ENCODE results near the gene TNNI3K.

Gene TNNI3K

DNA sequence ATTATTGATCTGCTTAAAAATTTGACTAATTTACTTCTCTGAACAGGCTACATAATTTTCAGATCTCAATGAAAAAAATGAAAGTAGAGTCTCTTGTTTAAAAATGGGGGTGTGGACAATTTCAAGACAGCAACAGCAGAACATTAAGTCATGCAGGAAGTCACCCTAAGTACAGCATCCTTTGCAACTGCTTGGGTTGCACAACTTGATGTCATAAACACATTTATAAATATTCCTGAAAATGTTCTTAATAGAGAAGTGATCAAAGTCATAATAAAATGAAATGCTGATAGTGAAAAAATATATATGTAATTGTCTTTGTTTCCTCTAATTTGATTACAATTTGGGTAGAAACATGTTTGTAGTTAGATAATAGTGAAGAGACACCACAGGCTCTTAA is 79.3 kb downstream of the TNNI3K start:
- DNase-seq (ENCODE audit: low read depth, low spot score) = no peak

DNA sequence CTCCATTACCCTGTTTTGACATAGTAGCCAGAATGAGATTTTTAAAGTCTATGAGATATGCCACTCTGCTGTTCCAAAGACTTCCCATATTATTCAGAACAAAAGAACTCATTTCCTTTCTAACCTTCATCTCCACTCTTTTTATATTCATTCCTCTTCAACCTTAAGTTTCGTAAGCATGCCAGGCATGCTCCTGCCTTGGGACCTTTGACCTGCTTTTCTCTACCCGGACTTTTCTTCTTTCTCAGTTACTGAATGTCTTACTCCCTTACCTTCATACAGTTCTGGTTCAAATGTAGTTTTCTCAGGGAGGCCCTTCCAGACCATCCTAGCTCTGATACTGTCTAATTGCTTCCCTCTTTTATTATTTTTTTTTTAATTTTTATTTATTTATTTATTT is 81.1 kb downstream of the TNNI3K start:
- DNase-seq (ENCODE audit: low read depth, low spot score) = no peak

DNA sequence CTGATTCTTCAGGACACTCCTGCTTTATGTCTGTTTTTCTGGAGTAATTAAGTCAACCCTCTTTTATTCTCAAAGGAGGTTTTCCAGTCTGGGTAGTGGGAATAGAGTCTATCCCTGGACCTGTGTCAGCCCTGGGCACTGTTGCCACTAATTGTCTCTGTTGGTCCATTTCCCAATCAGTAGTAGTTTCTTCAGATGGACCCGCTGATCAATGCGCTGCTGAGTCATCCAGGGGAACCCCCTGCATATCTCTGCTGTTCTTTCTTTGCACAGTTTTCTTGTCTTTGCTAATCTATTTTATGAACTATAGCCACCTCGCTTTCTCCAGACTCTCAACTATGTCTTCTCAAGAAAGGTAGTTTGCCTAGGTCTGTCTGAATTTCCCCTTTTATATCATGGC is 82.5 kb downstream of the TNNI3K start:
- DNase-seq (ENCODE audit: low read depth, low spot score) = no peak

DNA sequence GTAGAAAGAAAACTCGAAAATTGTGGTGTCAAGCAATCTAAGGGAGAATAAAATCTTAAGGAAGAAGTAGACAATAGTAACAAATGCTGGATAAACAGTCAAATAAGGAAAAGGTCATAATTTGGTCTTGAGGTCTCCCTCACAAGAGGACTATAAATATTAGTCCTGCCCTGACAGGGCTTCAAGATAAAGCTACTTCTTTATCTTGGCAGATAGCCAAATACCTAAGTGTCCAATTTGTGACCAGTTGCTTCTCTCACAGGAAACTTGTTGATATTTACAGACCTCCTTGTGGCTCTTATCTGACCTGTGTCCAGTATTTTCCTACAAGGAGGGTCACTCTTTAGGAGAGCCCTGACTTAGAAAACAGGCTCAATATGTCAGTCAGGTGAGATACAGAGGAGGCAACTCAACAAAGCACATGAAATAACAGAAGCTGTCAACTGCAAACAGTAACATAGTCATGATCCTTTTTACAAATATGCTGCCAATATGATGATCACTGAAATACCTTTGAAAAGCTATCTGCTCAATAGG is 88.8 kb downstream of the TNNI3K start:
- no peak for DNase-seq (ENCODE audit: low read depth, low spot score)

DNA sequence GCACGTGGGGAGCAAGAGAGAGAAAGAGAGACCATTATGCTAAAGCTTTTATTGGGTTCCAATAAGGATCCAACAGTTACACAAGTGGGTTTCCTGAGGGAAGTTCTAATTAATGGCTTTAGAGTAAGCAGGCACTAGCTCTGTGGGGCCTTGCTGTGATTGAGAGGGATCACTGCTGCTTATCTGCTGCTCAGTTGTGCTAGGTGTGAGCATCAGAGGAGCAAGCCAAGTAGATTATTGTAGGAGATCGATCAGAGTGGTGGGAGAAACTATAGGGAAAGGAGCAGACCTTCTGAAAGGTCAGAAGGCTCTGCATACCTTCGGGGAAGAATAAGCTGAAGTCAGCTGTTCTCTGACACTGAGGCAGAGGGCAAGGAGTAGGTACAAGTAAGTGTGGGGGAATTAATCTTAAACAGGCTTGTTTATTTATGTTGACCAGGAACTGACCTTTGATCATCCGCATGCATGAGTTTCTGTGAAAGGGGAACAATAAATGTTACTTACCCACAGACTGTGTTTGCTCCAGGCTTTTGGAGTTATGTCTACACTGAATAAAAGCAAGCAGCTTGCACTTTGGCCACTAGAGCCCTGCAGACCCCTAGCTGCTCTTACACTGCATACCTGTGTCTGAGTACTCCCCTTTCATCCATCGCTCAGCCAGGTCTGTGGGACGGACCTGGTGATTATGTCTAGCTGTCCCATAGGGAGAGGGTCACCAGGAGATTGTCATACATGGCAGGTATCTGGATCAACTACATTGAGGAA is 89.7 kb downstream of the TNNI3K start:
- DNase-seq (ENCODE audit: low read depth, low spot score) = no peak

DNA sequence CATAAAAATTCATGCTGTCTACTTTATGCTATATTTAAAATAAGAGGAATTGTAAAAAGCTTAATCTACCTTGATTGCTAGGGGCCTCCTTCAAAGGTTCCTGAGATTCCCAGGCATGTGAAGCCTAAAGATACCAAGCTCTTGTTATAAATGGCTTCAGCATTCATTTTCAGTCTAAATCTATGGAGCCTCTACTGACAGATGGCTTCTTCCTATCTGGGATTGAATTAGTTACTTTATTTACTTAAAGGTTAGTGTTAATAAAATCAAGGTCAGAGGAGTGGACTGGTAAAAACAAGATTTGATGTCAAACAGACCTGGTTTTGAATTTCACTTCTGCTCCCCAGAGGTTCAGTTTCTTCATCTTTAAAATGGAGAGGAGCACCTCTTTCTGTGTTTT is 93.7 kb downstream of the TNNI3K start:
- no peak for DNase-seq (ENCODE audit: low read depth, low spot score)

DNA sequence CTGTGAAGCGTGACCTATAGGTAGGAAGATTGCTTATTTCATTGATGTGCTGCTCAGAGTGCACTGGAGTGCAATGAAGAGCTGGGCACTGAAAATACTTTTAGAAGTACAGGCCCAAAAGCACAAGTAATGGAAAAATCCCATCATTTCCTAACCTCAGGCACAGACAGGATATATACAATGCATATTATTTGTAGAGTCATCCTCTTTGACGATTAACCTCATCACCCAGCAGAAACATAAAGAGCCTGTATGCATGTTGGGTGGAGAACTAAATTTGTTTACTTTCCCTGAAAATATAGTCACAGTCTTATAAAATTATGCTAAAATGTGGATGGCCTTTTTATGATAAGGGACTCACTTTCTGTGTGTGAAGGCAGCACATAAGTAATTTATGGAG is 98.1 kb downstream of the TNNI3K start:
- DNase-seq (ENCODE audit: low read depth, low spot score) = no peak

DNA sequence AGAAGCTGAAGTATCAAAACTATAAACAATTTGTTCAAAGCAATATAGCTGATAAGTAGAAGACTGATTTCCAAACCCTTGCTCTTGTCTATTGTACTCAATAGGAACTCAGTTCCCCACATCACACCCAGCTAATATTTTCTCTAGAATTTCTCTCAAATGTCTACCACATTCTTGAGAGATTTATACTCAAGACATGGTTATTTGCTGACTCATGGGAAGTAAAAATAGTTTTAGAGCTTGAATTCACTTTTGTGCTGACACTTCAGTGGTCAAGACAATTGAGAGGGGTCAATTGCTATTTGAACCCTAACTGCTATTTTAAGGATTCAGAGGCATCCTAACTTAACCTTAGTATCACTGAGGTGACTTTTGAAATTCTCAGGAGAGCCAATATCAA is 99.0 kb downstream of the TNNI3K start:
- DNase-seq (ENCODE audit: low read depth, low spot score) = no peak

DNA sequence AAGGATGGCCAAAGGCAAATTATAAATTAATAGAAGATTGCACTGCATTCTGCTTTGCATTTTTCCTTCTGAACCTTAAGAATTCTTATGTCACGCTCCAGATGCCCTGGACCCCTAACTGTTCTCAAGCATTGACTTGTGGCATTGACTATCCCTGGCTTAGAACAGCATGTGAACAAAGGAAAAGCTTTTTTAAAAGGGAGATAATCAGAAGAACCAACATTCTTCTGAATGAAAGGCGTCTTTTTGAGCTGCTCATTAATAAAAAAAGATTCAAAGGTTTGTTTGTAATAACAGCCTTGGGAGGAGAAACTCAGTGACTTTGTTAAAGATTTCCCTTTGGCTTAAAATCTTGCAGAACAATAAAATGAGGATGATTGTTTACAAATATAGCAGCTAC is 105.5 kb downstream of the TNNI3K start:
- no peak for DNase-seq (ENCODE audit: low read depth, low spot score)

DNA sequence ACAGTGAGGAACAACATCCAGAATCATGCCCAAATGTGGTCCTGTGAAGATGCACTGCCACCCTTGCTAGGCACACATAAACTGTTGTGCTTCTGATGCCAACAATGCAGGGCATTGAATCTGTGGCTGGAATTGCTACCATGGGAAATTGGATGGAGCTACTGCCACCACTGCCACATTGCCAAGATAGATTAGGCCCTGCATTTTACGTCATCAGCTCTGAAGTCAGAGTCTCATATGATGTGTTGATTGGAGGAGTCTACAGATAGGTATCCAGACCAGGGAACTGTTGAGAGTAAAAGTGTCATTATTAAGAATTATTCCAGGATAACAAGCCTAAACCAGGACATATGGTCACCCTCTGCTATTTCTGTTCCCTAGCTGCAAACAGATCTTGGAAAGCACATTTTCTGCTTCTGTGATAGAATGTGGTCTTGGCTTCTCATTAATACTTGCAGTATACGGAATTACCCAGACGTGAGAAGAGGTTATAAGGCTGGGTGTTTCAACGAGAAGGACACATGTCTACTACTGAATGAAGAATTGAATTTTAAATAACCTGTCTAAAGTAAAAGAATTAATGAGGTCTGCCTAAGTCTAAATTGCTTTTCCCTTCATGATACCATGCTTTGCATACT is 106.6 kb downstream of the TNNI3K start:
- no peak for DNase-seq (ENCODE audit: low read depth, low spot score)

DNA sequence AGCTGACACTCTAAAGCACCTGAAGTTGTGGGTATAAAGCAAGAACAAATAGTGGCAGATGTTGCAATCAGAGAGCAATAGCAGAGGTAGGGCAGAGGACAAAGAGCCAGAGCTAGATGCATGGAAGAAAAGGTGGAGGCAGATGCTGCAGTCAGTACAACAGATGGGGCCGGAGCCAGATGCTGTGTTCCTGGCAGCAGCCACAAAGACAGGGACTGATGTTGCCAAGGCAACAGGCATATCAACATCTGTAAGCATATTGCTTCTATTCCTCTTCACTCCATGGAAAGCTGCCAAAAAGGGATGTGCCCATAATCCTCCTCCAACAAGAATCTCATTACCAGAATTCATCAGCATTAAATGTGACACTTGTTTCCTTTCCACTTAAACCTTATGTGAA is 108.0 kb downstream of the TNNI3K start:
- DNase-seq (ENCODE audit: low read depth, low spot score) = no peak

DNA sequence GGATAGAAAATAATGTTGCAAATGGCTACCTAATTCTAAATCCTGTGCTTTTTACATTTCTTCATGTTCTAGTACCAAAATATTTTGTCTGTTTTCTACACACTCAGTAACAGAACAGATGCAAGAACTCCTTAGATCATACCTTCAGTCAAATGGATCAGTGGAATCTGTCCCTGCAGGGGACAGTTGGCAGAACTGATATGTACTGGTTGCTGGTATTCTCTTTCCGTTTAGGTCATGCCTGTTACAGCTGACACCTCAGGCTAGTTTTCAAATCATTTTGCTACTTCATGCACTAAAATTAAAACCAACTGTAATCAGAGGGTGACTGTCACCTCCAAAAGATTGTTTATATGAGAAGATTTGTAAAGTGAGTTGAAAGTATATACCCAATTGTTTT is 109.2 kb downstream of the TNNI3K start:
- DNase-seq (ENCODE audit: low read depth, low spot score) = no peak

DNA sequence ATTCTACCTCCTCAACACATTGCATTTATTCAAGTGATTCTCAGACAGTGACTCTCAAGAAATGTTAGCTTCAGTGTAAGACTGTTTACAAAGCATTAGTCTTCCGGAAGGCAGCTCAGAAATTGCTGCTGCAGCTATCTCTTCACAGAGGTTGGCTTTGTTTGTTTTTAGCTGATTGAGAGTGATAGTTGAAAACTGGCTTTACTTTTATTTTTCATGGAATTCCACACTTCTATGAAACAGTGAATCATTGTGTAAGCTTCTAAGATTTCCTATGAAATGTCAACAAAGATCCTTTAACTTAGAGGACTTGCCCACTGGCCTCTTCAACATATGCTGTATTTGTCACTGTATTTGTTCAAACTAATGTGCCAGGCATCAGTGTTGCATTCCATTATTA is 121.3 kb downstream of the TNNI3K start:
- DNase-seq (ENCODE audit: low read depth, low spot score) = peak; percentile 21

DNA sequence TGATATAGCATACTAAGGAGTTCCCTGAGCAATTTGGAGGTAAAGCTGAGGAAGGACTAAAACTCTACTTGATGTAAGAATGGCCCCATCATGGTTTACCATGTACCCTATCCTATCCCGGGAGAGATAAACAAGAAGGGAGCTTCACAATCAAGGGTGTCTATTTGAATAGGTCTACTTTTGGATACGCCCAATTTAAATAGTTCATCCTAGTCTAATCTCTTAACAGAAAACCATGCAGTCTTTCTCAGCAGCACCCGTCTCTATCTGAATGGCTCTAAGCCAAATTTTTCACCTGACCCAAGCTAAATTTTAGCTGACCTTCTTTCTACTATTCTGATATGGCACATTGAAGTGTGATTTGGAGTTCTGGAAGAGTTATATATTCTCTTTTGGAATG is 122.0 kb downstream of the TNNI3K start:
- DNase-seq (ENCODE audit: low read depth, low spot score) = no peak

DNA sequence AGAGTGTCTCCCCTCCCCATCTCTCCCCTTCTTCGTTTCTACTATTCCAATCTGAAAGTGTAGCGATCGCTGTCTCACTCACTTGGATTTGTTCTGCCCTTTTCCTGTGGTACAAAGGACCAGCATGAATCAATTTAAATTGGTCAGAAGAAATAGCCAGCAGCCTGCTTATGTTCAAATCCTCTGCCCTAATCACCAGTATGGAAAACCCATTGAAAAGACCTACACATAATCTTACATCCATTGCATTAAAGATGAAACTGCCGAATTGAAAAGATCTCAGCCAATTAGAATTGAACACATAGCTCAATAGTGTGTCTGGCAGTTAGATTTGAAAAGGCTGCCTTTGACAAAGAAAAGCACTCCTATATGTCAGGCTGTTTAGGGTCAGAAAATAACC is 122.6 kb downstream of the TNNI3K start:
- DNase-seq (ENCODE audit: low read depth, low spot score) = no peak

DNA sequence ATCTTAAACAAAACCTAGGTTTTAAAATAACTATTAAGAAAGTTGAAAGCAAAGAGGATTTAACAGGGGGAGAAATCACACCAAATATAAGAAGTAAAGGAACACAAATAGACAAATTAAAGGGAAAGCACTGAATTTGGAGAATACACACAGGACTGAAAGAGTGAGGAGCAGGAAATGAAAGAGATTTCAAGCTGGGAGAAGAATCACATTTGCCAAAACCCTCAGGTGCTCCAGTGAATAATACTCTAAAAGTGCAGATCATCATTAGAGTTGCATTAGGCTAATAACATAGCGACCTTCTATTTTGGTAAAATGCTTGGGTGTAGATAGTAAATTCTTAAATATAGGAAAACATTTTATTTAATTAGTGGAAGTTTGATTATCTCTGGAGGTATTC is 127.5 kb downstream of the TNNI3K start:
- DNase-seq (ENCODE audit: low read depth, low spot score) = no peak

DNA sequence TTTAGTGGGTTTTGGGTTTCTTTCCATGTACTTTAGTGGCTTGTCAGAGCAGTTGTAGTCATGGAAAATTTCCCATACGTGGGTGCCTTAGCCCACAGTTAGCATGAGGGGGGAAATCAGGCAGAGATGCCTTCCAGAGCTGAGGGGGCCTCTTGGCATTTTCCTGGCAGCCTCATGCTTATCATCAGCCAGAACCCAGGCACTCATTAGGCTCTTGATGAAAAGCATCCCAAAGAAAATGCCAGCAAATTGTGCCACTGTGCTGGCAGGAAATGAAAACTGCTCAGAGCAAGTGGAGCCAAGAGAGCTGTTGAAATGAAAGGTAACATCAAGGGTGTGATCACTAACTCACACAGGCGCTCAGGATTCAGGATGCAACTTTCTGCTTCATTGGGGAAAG is 128.0 kb downstream of the TNNI3K start:
- DNase-seq (ENCODE audit: low read depth, low spot score) = no peak

DNA sequence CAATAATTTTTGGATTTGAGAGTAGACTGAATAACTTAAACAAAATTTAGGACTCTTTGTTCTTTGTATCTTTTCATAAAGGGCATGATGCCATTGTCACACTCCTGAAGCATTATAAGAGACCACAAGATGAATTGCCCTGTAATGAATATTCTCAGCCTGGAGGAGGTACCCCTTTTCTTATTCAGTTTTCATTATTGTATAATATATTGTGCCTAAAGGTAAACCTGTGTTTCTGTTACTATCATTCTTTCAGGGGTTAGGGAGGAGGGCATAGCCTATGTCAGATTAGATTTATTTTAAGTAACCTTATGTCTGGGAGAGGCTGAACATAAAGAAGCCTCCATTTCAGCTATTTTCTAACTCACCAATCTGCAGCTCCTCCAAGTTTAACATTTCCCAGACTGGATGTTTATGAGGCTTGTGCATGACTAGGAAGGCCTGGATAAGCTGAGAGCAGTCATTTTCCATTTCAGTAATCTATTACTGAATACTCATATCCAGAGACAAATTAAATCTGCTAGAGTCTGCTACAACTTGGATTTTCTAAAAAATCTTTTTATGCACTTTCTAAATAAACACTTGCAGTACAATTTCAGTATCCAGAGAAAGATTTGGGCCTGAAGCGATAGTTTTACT is 132.1 kb downstream of the TNNI3K start:
- no peak for DNase-seq (ENCODE audit: low read depth, low spot score)

DNA sequence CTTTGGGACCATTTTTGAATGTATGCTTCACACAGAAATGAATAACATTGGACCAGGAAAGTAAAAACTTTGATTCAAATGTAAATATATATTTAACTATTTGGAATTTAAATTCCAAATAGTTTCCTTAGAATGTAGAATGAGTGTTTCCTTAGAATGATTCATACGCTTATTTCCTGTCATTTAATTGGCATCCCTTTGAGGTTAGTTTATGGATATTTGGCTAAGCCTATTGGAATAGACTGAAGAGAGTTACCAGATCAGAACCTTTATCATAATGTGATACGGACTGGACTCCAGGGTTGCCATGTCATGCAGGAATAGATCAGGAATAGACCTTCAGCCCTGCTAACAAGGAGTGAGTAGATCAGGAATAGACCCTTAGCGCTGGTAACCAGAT is 133.1 kb downstream of the TNNI3K start:
- DNase-seq (ENCODE audit: low read depth, low spot score) = no peak

DNA sequence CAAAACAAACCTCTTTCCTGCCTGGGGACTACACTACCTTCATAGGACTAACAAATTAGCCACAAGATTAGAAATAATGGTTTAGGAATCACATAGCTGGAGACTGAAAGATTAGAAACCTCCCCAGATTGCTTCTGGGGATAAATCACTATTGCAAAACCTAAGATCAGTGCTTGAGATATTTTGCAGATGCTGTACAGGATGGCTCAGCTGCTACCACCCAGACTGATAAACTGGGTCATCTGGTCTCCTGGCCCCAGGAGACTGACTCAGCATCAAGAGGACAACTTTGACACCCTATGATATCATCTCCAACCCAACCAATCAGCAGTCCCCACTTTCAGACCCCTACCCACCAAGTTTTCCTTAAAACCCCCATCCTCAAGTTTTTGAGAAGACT is 140.2 kb downstream of the TNNI3K start:
- DNase-seq (ENCODE audit: low read depth, low spot score) = no peak

DNA sequence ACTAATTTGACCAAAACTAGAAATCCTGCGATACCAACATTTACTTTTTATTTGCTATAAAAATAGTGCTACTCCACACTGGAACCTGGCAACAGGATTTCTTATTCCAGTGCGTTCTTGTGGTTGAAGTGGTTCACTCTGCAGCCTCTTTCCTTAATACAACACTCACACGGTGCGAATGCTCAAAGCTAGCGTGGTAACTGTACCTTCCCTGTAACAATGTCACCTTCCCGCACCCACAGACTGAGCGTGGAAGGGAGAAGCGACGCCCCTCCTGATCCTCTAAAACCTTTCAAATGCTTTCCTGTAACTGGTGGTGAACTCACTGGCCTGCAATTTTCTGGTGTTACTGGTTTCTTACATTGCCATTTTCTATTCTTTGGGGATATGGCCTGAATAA is 145.1 kb downstream of the TNNI3K start:
- no peak for DNase-seq (ENCODE audit: low read depth, low spot score)

DNA sequence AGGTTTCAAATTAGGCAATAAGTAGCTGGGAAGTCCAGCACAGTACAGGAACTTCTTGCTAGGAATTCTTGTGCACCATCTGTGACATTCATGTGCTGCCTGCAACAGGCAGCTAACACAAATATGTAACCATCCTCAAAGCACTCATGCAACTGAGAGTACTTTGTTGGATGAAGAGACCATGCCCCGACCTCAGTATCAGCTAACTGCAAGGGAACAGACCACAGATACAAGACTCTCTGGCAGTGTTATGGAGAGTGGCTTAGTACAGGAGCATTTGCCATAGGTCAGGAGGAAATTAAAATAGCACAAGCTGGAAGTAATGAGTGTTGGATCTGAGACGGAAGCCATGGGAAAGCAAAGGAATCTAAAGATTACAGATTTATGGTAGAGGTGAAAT is 153.7 kb downstream of the TNNI3K start:
- DNase-seq (ENCODE audit: low read depth, low spot score) = no peak

DNA sequence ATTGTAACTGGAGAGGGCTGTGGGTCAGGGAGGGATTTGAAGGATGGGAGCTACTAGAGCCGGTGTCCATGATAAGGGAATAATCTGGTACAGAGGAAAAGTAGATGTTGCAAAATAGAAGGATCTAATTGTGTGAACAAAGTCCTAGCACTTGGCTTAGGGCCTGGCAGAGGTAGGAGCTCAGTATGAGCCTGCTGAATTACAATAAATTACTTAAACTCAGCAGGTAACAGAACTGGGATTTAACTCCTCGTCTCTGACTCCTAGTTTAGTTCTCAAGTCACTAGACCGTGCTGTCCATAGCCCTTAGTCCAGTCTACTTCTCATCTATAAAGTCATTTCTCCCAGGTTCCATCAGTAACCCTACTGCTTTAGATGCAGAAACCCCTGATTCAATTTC is 157.0 kb downstream of the TNNI3K start:
- no peak for DNase-seq (ENCODE audit: low read depth, low spot score)
